Measurements from ENCODE around the gene CNTN5.

Gene CNTN5

GRCh38 chr11:99671808-99672409, 651.2 kb downstream of the CNTN5 start:
- TF ChIP-seq, protein P1, sequence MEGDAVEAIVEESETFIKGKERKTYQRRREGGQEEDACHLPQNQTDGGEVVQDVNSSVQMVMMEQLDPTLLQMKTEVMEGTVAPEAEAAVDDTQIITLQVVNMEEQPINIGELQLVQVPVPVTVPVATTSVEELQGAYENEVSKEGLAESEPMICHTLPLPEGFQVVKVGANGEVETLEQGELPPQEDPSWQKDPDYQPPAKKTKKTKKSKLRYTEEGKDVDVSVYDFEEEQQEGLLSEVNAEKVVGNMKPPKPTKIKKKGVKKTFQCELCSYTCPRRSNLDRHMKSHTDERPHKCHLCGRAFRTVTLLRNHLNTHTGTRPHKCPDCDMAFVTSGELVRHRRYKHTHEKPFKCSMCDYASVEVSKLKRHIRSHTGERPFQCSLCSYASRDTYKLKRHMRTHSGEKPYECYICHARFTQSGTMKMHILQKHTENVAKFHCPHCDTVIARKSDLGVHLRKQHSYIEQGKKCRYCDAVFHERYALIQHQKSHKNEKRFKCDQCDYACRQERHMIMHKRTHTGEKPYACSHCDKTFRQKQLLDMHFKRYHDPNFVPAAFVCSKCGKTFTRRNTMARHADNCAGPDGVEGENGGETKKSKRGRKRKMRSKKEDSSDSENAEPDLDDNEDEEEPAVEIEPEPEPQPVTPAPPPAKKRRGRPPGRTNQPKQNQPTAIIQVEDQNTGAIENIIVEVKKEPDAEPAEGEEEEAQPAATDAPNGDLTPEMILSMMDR (IDR thresholded peaks at IDR 0.05), result no peak

- TF ChIP-seq, protein P1 (IDR thresholded peaks at IDR 0.05), result no peak
Measured at GRCh38 chr11:99676292-99676691, 655.5 kb downstream of the CNTN5 start.

DNA sequence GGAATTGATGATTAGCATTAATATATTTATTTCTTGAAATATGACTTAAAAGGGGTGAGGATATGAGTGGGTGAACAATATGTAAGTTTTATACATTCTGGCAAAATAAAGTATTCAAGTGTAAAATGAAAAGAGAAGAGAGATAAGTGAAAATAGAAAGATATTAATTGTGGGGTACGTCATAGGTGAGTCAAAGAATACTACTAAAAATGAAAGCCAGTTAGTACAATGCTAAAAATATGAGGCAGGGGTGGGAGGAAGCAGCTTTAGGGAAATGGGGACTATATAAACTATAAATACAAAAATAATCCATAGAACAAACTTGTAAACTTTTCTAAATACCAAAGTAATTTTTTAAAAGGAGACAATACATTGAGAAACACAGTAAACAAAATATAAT, 661.4 kb downstream of the CNTN5 start:
- TF ChIP-seq, protein P1 (IDR thresholded peaks at IDR 0.05), result no peak

GRCh38 chr11:99682646-99683045, 661.9 kb downstream of the CNTN5 start:
- TF ChIP-seq, protein P1 (IDR thresholded peaks at IDR 0.05), result no peak

- TF ChIP-seq, protein P1 (IDR thresholded peaks at IDR 0.05), result no peak
Measured at GRCh38 chr11:99683933-99684332, 663.2 kb downstream of the CNTN5 start.

GRCh38 chr11:99686838-99687237, 666.1 kb downstream of the CNTN5 start:
- TF ChIP-seq, protein P1 (IDR thresholded peaks at IDR 0.05), result no peak

DNA sequence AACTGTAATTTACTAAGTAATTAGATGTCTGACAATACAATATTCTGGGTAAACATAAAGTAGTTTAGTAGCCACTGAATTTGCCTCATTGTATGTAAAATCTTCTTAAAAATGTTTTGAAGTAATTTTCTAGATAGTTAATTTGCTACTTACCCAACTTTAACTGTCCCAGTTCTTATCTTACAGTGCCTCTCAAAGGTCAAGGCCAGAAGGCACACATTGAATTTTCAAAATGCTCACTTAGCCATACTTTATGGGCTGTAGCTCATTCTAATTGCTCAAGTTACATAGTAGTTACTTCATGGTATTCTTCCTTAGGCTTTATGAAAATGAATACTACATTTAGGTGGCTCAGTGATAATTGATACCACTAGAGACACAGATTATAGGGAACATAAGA, 666.6 kb downstream of the CNTN5 start:
- TF ChIP-seq, protein P1 (IDR thresholded peaks at IDR 0.05), result peak; percentile 45
